Left ventricle myocardium inferior (tissue), 1 donor: ENCODE results near the gene SPTLC2. TPM values are rescaled to one million over a fixed set of nuclear protein-coding genes. Genes with fewer than 3 reads are reported as not detected.

Experiments used
- DNase-seq: peaks from one replicate; pipeline ENCODE4 v3.0.0-alpha.2; 2020
- H3K27ac ChIP-seq: fragments of 200-600 bp; replicated peaks from 2 replicates; pipeline ENCODE4 v1.8.0; 2021
- H3K27me3 ChIP-seq: fragments of 200-600 bp; 2 replicates; pipeline ENCODE4 v1.8.0; 2021; ENCODE audit warnings: low read depth
- H3K36me3 ChIP-seq: fragments of 200-600 bp; 2 replicates; pipeline ENCODE4 v1.8.0; 2021
- H3K4me1 ChIP-seq: fragments of 200-600 bp; 2 replicates; pipeline ENCODE4 v1.8.0; 2021
- H3K4me3 ChIP-seq: fragments of 200-600 bp; 2 replicates; pipeline ENCODE4 v1.8.0; 2021; ENCODE audit warnings: mild to moderate bottlenecking, moderate library complexity
- H3K9me3 ChIP-seq: fragments of 200-600 bp; replicated peaks from 2 replicates; pipeline ENCODE4 v1.8.0; 2021
- CTCF ChIP-seq: fragments of 200-600 bp; IDR thresholded peaks from 2 replicates; pipeline ENCODE4 v1.8.0; 2021; ENCODE audit warnings: antibody characterized with exemption, mild to moderate bottlenecking, borderline replicate concordance
- intact Hi-C: fragments of 100-400 bp; cut with micrococcal nuclease; formaldehyde crosslinking; loops from one replicate; pipeline ENCODE4 v1.11.0; 2022
- total RNA-seq: library from RNA; stranded (reverse); fragmentation: NEBNext Ultra II Directional; extraction: Animal tissue kit (Norgen Biotek cat#: 25700); gene quantifications from one replicate; pipeline ENCODE4 v1.2.1, GENCODE V29; 2021
- donor health status: DM: no; HTN: yes; CAD: no; lungs with severe emphysema.

SPTLC2 gene
- total RNA-seq, 1 donor from 2014 or later, result 11.5 TPM

- no peak overlapping the region for H3K4me3 ChIP-seq
- H3K27ac ChIP-seq, result no peak overlapping the region
- no peaks in the 10 kb centered on the region for H3K27me3 ChIP-seq
- H3K9me3 ChIP-seq, result no peaks in the 10 kb centered on the region
- no peak for TF ChIP-seq CTCF
- intact Hi-C loops, result no loop called here
- DNase-seq, result no peak
- peaks cover 44% of the 10 kb centered on the region for H3K36me3 ChIP-seq
- H3K4me1 ChIP-seq, result no peaks in the 10 kb centered on the region
Observed at GRCh38 chr14:77570706-77571268, 45.6 kb downstream of the SPTLC2 start.

GRCh38 chr14:77565994-77566305 lies 50.5 kb downstream of the SPTLC2 start:
- H3K4me1 ChIP-seq, result no peaks in the 10 kb centered on the region
- no peak for DNase-seq
- H3K27ac ChIP-seq, result peak overlapping the region; percentile 31
- H3K27me3 ChIP-seq, result no peaks in the 10 kb centered on the region
- TF ChIP-seq CTCF, result no peak
- no peak overlapping the region for H3K4me3 ChIP-seq
- intact Hi-C loops, result no loop called here
- H3K9me3 ChIP-seq, result no peaks in the 10 kb centered on the region
- peaks cover 43% of the 10 kb centered on the region for H3K36me3 ChIP-seq

- H3K4me3 ChIP-seq, result no peak overlapping the region
- intact Hi-C loops, result no loop called here
- DNase-seq, result no peak
Observed at GRCh38 chr14:77565289-77565993, 51.0 kb downstream of the SPTLC2 start.

GRCh38 chr14:77562681-77563080 lies 53.8 kb downstream of the SPTLC2 start:
- TF ChIP-seq CTCF, result no peak
- intact Hi-C loops, result no loop called here

More at GRCh38 chr14:77565289-77565993, 51.0 kb downstream of the SPTLC2 start:
- Histone ChIP-seq H3K4me1 (no peaks in the 10 kb centered on the region), H3K36me3 (peaks cover 48% of the 10 kb centered on the region), H3K27me3 (no peaks in the 10 kb centered on the region), H3K27ac (peak overlapping the region; percentile 31), H3K9me3 (no peaks in the 10 kb centered on the region)
- no peak for TF ChIP-seq CTCF

GRCh38 chr14:77561881-77562280 lies 54.6 kb downstream of the SPTLC2 start:
- intact Hi-C loops, result no loop called here
- H3K27me3 ChIP-seq, result no peaks in the 10 kb centered on the region
- no peak for DNase-seq
- no peak overlapping the region for H3K4me3 ChIP-seq
- H3K9me3 ChIP-seq, result no peaks in the 10 kb centered on the region
- H3K4me1 ChIP-seq, result no peaks in the 10 kb centered on the region
- no peak overlapping the region for H3K27ac ChIP-seq
- TF ChIP-seq CTCF, result no peak
- H3K36me3 ChIP-seq, result peaks cover 51% of the 10 kb centered on the region

More at GRCh38 chr14:77562681-77563080, 53.8 kb downstream of the SPTLC2 start:
- Histone ChIP-seq H3K4me1 (no peaks in the 10 kb centered on the region), H3K27me3 (no peaks in the 10 kb centered on the region), H3K36me3 (peaks cover 48% of the 10 kb centered on the region), H3K4me3 (no peak overlapping the region), H3K9me3 (no peaks in the 10 kb centered on the region), H3K27ac (no peak overlapping the region)
- no peak for DNase-seq
